Measurements from ENCODE around the gene RNF111. TPM values are rescaled to one million over a fixed set of nuclear protein-coding genes. Genes with fewer than 3 reads are reported as not detected.

RNF111 gene
- total and polyA plus RNA-seq, 10 of the 15 experiments (the other 5 are each of a cell fraction or from before 2014, with no cell fraction given), result 8.6 to 34.7 (median 15.7) TPM

DNA sequence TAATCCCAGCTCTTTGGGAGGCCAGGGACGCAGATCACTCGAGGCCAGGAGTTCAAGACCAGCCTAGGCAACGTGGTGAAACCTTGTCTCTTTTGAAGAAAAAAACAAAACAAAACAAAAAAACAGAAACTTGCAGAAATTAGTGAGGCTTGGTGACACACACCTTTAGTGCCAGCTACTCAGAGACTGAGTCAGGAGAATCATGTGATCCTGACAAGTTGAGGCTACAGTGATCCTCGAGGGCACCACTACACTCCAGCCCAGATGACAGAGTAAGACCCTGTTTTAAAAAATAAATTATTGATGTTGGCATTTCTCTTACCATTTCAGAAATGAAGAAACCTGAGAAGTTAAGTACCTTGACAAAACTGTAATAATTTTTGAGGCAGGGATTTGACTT is 72.9 kb downstream of the RNF111 start:
- WGBS (ENCODE audit: insufficient coverage, insufficient replicate concordance, low lambda C conversion rate, missing lambda C conversion rate), result 53% methylated on average over 4 of the region's 4 CpGs
- Histone ChIP-seq H3K4me2 (ENCODE audit: control insufficient read depth, insufficient read depth) (no peak overlapping the region), H3K36me3 (ENCODE audit: control insufficient read depth in 2 of 2, insufficient read depth in 2 of 2, low read length in 1 of 2) (peaks cover 3 to 15% of the 10 kb centered on the region in 2 experiments), H3K9me3 (replicated peaks; ENCODE audit: control insufficient read depth, insufficient read depth, low read length) (no peaks in the 10 kb centered on the region; the same call in 2 of the 3 replicates), H3K79me2 (ENCODE audit: control insufficient read depth, insufficient read depth, low read length) (no peaks in the 10 kb centered on the region), H3K27me3 (replicated peaks in 1 of 2; ENCODE audit: control insufficient read depth in 2 of 2, insufficient read depth in 2 of 2, low read length in 1 of 2) (no peaks in the 10 kb centered on the region), H3K27ac (ENCODE audit: control insufficient read depth, insufficient read depth) (no peak overlapping the region), H2AFZ (ENCODE audit: control insufficient read depth, low read depth, low read length) (no peak overlapping the region), H3K4me1 (ENCODE audit: control insufficient read depth, insufficient read depth, low read length) (peaks cover 6% of the 10 kb centered on the region; the same call in 1 of the 2 replicates), H3K9ac (ENCODE audit: control insufficient read depth, insufficient read depth, low read length) (no peak overlapping the region), H3K4me3 (no peak overlapping the region), H4K20me1 (ENCODE audit: control insufficient read depth, insufficient read depth) (no peaks in the 10 kb centered on the region)
- intact Hi-C loops (cut with micrococcal nuclease; ENCODE audit: unreplicated experiment) (no loop called here), in situ Hi-C loops (cut with MboI) (no loop called here)
- no TSS peak for BruUV-seq (replicated peaks)
- CTCF ChIA-PET, result interaction anchor here (0.6 to 1.7 kb wide), 4 partner anchors 9 to 468 kb away, joined by 3 to 4 read pairs (median 4); no protein-coding TSS in a partner anchor
- POLR2A ChIA-PET, result interaction anchor here (0.6 kb wide), 1 partner anchor 42 kb away, joined by 5 read pairs; no protein-coding TSS in a partner anchor
- TF ChIP-seq SUZ12 (IDR thresholded peaks at IDR 0.05; ENCODE audit: unreplicated experiment) (no peak), FOXM1 (IDR thresholded peaks at IDR 0.05; ENCODE audit: low read depth, low read length) (no peak), SIX5 (IDR thresholded peaks at IDR 0.05; ENCODE audit: low read depth, low read length, severe bottlenecking) (no peak), ZSCAN29 (IDR thresholded peaks at IDR 0.05) (no peak), POLR2AphosphoS5 (IDR thresholded peaks at IDR 0.05; ENCODE audit: low read length) (no peak), ZNF217 (IDR thresholded peaks at IDR 0.05) (no peak), CBX5 (IDR thresholded peaks at IDR 0.05; ENCODE audit: low read depth) (no peak), KAT2A (conservative IDR thresholded peaks at IDR 0.05; ENCODE audit: control insufficient read depth, low read depth, low read length) (no peak), CEBPB (IDR thresholded peaks at IDR 0.05; ENCODE audit: borderline replicate concordance in 1 of 2, low read depth in 2 of 2, low read length in 2 of 2) (no peak)
- TF ChIP-seq, protein P1, sequence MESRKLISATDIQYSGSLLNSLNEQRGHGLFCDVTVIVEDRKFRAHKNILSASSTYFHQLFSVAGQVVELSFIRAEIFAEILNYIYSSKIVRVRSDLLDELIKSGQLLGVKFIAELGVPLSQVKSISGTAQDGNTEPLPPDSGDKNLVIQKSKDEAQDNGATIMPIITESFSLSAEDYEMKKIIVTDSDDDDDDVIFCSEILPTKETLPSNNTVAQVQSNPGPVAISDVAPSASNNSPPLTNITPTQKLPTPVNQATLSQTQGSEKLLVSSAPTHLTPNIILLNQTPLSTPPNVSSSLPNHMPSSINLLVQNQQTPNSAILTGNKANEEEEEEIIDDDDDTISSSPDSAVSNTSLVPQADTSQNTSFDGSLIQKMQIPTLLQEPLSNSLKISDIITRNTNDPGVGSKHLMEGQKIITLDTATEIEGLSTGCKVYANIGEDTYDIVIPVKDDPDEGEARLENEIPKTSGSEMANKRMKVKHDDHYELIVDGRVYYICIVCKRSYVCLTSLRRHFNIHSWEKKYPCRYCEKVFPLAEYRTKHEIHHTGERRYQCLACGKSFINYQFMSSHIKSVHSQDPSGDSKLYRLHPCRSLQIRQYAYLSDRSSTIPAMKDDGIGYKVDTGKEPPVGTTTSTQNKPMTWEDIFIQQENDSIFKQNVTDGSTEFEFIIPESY (IDR thresholded peaks at IDR 0.05), result no peak
- TF ChIP-seq, protein P2, sequence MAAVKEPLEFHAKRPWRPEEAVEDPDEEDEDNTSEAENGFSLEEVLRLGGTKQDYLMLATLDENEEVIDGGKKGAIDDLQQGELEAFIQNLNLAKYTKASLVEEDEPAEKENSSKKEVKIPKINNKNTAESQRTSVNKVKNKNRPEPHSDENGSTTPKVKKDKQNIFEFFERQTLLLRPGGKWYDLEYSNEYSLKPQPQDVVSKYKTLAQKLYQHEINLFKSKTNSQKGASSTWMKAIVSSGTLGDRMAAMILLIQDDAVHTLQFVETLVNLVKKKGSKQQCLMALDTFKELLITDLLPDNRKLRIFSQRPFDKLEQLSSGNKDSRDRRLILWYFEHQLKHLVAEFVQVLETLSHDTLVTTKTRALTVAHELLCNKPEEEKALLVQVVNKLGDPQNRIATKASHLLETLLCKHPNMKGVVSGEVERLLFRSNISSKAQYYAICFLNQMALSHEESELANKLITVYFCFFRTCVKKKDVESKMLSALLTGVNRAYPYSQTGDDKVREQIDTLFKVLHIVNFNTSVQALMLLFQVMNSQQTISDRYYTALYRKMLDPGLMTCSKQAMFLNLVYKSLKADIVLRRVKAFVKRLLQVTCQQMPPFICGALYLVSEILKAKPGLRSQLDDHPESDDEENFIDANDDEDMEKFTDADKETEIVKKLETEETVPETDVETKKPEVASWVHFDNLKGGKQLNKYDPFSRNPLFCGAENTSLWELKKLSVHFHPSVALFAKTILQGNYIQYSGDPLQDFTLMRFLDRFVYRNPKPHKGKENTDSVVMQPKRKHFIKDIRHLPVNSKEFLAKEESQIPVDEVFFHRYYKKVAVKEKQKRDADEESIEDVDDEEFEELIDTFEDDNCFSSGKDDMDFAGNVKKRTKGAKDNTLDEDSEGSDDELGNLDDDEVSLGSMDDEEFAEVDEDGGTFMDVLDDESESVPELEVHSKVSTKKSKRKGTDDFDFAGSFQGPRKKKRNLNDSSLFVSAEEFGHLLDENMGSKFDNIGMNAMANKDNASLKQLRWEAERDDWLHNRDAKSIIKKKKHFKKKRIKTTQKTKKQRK (IDR thresholded peaks at IDR 0.05; ENCODE audit: low read depth, low read length), result no peak
- TF ChIP-seq, protein P3, sequence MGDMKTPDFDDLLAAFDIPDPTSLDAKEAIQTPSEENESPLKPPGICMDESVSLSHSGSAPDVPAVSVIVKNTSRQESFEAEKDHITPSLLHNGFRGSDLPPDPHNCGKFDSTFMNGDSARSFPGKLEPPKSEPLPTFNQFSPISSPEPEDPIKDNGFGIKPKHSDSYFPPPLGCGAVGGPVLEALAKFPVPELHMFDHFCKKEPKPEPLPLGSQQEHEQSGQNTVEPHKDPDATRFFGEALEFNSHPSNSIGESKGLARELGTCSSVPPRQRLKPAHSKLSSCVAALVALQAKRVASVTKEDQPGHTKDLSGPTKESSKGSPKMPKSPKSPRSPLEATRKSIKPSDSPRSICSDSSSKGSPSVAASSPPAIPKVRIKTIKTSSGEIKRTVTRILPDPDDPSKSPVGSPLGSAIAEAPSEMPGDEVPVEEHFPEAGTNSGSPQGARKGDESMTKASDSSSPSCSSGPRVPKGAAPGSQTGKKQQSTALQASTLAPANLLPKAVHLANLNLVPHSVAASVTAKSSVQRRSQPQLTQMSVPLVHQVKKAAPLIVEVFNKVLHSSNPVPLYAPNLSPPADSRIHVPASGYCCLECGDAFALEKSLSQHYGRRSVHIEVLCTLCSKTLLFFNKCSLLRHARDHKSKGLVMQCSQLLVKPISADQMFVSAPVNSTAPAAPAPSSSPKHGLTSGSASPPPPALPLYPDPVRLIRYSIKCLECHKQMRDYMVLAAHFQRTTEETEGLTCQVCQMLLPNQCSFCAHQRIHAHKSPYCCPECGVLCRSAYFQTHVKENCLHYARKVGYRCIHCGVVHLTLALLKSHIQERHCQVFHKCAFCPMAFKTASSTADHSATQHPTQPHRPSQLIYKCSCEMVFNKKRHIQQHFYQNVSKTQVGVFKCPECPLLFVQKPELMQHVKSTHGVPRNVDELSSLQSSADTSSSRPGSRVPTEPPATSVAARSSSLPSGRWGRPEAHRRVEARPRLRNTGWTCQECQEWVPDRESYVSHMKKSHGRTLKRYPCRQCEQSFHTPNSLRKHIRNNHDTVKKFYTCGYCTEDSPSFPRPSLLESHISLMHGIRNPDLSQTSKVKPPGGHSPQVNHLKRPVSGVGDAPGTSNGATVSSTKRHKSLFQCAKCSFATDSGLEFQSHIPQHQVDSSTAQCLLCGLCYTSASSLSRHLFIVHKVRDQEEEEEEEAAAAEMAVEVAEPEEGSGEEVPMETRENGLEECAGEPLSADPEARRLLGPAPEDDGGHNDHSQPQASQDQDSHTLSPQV (IDR thresholded peaks at IDR 0.05), result no peak
- TF ChIP-seq, protein P4, sequence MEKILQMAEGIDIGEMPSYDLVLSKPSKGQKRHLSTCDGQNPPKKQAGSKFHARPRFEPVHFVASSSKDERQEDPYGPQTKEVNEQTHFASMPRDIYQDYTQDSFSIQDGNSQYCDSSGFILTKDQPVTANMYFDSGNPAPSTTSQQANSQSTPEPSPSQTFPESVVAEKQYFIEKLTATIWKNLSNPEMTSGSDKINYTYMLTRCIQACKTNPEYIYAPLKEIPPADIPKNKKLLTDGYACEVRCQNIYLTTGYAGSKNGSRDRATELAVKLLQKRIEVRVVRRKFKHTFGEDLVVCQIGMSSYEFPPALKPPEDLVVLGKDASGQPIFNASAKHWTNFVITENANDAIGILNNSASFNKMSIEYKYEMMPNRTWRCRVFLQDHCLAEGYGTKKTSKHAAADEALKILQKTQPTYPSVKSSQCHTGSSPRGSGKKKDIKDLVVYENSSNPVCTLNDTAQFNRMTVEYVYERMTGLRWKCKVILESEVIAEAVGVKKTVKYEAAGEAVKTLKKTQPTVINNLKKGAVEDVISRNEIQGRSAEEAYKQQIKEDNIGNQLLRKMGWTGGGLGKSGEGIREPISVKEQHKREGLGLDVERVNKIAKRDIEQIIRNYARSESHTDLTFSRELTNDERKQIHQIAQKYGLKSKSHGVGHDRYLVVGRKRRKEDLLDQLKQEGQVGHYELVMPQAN (conservative IDR thresholded peaks at IDR 0.05), result no peak
- ATAC-seq (no peak), FAIRE-seq (no peak), DNase-seq (ENCODE audit: low read depth, low spot score) (no peak)
- RAD21 ChIA-PET (ENCODE audit: unreplicated experiment), result no interaction called here
- SMC1A ChIA-PET (ENCODE audit: uncharacterized antibody, unreplicated experiment), result interaction anchor here (0.7 kb wide), 1 partner anchor 30 kb away, joined by 4 read pairs; no protein-coding TSS in a partner anchor

All from GM12878 (cell line).